Uterus (tissue), 4 donors: ENCODE results near the gene SUSD3. TPM values are rescaled to one million over a fixed set of nuclear protein-coding genes. Genes with fewer than 3 reads are reported as not detected.

ENCODE experiments used
- DNase-seq, 2 donors: peaks; one replicate each; pipeline ENCODE4 v3.0.0-alpha.2; 2019 to 2020
- H3K27ac ChIP-seq, 2 donors: fragments of 200-600 bp; sonication (generic); 1 replicate in 1 of 2; 2 replicates in 1 of 2; pipeline ENCODE4 v1.5.1; 2016 to 2018
- H3K27me3 ChIP-seq, 2 donors: fragments of 200-600 bp; sonication (generic); one replicate each; pipeline ENCODE4 v1.5.1; 2018 to 2019; ENCODE audit warnings: control low read depth in 1 of 2
- H3K36me3 ChIP-seq, 2 donors: fragments of 200-600 bp; sonication (generic); one replicate each; pipeline ENCODE4 v1.5.1; 2019; ENCODE audit warnings: control low read depth in 1 of 2
- H3K4me1 ChIP-seq, 2 donors: fragments of 200-600 bp; sonication (generic); one replicate each; pipeline ENCODE4 v1.5.1; 2018 to 2019; ENCODE audit warnings: control low read depth in 1 of 2
- H3K4me3 ChIP-seq, 2 donors: fragments of 200-600 bp; sonication (generic); 1 replicate in 1 of 2; 2 replicates in 1 of 2; pipeline ENCODE4 v1.5.1; 2018 to 2019; ENCODE audit warnings: mild to moderate bottlenecking in 1 of 2
- H3K9me3 ChIP-seq, 2 donors: fragments of 200-600 bp; sonication (generic); one replicate each; pipeline ENCODE4 v1.5.1; 2019; ENCODE audit warnings: control low read depth in 1 of 2
- POLR2A ChIP-seq, 2 donors: fragments of 450-650 bp; IDR thresholded peaks; one replicate each; pipeline ENCODE4 v1.6.1; 2016; ENCODE audit warnings: antibody characterized with exemption in 2 of 2, mild to moderate bottlenecking in 1 of 2, moderate library complexity in 1 of 2
- intact Hi-C: fragments of 100-400 bp; cut with DNase I; formaldehyde crosslinking; loops from one replicate; pipeline ENCODE4 v1.15.1; 2023; ENCODE audit warnings: low total_unique reads
- total RNA-seq, 4 donors: library from RNA; depleted of rRNA in 3 of 4; stranded (reverse); fragments of >200 nt in 3 of 4; gene quantifications; one replicate each; pipeline versions ENCODE4 v1.1.0 to v1.2.4, GENCODE V29; 2014 to 2023
- TF ChIP-seq, protein P1 (sequence below), 4 experiments: fragments of 200-600 bp in 2 of 4; fragments of 450-650 bp in 2 of 4; sonication (generic) in 2 of 4; IDR thresholded peaks; one replicate each; pipeline ENCODE4 v1.5.1; 2016 to 2019; ENCODE audit warnings: antibody characterized with exemption in 4 of 4, mild to moderate bottlenecking in 2 of 4, moderate library complexity in 1 of 4
- donor health status: DM: yes; HTN: yes; CAD: no.

SUSD3 gene
- total RNA-seq, 4 donors from 2014 or later: 9.3 to 52.7 (median 14.7) TPM

DNA sequence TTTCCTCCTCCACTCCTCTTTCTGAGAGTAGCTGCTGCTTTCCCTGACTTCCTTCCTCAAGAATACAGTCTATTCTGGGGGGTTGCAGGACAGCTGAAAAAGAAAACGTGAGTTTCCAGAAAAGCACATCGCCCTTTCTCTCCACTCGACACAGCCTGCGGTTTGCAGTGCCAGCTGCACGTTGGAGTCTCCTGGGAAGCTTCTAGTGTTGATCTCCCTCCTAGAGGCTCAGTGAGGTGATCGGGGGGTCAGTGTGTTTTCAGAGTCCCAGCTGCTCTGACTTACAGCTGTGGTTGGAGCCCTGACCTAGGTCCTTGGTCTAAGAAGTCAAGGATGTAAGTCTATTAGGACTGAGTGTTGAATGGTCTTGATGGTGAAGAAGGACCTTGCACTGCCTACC lies 25.0 kb upstream of the SUSD3 start:
- no peak overlapping the region for H3K27ac ChIP-seq
- TF ChIP-seq, protein P1, sequence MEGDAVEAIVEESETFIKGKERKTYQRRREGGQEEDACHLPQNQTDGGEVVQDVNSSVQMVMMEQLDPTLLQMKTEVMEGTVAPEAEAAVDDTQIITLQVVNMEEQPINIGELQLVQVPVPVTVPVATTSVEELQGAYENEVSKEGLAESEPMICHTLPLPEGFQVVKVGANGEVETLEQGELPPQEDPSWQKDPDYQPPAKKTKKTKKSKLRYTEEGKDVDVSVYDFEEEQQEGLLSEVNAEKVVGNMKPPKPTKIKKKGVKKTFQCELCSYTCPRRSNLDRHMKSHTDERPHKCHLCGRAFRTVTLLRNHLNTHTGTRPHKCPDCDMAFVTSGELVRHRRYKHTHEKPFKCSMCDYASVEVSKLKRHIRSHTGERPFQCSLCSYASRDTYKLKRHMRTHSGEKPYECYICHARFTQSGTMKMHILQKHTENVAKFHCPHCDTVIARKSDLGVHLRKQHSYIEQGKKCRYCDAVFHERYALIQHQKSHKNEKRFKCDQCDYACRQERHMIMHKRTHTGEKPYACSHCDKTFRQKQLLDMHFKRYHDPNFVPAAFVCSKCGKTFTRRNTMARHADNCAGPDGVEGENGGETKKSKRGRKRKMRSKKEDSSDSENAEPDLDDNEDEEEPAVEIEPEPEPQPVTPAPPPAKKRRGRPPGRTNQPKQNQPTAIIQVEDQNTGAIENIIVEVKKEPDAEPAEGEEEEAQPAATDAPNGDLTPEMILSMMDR (IDR thresholded peaks at IDR 0.05): no peak
- no peak for TF ChIP-seq POLR2A (IDR thresholded peaks at IDR 0.05)

GRCh38 chr9:93035106-93035660 lies 23.3 kb upstream of the SUSD3 start:
- Histone ChIP-seq H3K27me3 (no peaks in the 10 kb centered on the region), H3K4me1 (no peaks in the 10 kb centered on the region), H3K4me3 (no peak overlapping the region), H3K36me3 (no peaks in the 10 kb centered on the region), H3K9me3 (no peaks in the 10 kb centered on the region), H3K27ac (no peak overlapping the region)
- intact Hi-C loops: no loop called here
- DNase-seq: no peak
- no peak for TF ChIP-seq POLR2A (IDR thresholded peaks at IDR 0.05)
- TF ChIP-seq, protein P1 (IDR thresholded peaks at IDR 0.05): no peak

More for the DNA sequence above, 25.0 kb upstream of the SUSD3 start:
- Histone ChIP-seq H3K4me1 (no peaks in the 10 kb centered on the region), H3K36me3 (no peaks in the 10 kb centered on the region), H3K4me3 (no peak overlapping the region), H3K27me3 (no peaks in the 10 kb centered on the region), H3K9me3 (no peaks in the 10 kb centered on the region)
- intact Hi-C loops: no loop called here
- DNase-seq: no peak

DNA sequence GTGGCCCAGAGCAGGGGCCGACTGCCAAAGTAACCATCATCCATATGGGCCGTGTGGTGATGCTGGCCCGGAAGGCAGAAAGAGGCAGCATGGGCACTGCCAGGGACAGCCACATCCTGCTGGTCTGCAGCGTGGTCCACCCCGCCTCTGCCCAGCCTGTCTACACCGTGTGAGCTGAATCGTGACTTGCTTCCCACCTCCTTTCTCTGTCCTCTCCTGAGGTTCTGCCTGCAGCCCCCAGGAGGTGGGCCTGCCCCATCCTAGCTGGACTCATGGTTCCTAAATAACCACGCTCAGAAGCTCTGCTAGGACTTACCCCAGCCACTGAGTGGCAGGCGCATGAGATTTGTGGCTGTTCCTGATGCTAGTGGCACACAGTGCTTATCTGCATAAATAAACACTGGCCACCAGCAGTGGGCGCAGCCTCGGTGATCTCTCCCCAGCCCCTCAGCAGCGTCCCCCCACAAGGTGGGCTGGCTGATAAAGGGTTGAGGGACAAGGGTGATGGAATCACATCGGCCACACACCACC lies 22.6 kb upstream of the SUSD3 start:
- no peaks in the 10 kb centered on the region for H3K9me3 ChIP-seq
- intact Hi-C loops: no loop called here
- H3K27me3 ChIP-seq: no peaks in the 10 kb centered on the region
- no peak overlapping the region for H3K4me3 ChIP-seq
- H3K36me3 ChIP-seq: no peaks in the 10 kb centered on the region
- no peak for DNase-seq
- H3K27ac ChIP-seq: no peak overlapping the region
- TF ChIP-seq, protein P1 (IDR thresholded peaks at IDR 0.05): no peak
- no peak for TF ChIP-seq POLR2A (IDR thresholded peaks at IDR 0.05)
- no peaks in the 10 kb centered on the region for H3K4me1 ChIP-seq

- H3K27ac ChIP-seq: no peak overlapping the region
- TF ChIP-seq, protein P1 (IDR thresholded peaks at IDR 0.05): no peak
- no peak for TF ChIP-seq POLR2A (IDR thresholded peaks at IDR 0.05)
- no peaks in the 10 kb centered on the region for H3K9me3 ChIP-seq
- H3K4me3 ChIP-seq: no peak overlapping the region
- H3K36me3 ChIP-seq: no peaks in the 10 kb centered on the region
- intact Hi-C loops: no loop called here
- DNase-seq: no peak
- H3K4me1 ChIP-seq: no peaks in the 10 kb centered on the region
- no peaks in the 10 kb centered on the region for H3K27me3 ChIP-seq
These were observed 21.5 kb upstream of the SUSD3 start for GRCh38 chr9:93036887-93037475.

DNA sequence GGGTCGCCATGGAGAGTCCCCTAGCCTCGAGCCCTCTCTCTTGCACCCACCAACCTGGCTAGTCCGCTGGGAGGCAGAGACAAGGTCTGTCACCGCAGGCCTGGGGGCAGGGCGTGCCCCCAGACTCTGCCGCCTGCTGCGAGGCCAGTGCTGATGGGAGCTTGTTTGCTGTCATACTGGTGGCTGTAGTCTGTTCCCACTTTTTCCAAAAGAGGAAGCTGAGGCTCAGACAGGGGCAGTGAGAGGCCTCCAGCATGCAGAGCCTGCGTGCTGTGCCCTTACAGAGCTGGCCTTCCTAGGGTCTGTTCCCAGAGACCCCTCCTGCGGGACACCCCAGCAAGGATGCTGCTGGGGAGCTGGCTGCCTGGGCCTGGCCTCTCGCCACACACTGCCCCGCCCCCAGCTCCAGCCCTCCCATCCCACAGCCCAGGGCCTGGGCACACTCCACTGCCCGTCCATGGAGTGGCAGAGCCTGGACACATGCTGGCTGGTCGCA lies 21.0 kb upstream of the SUSD3 start:
- intact Hi-C loops: no loop called here
- DNase-seq: no peak
- H3K27ac ChIP-seq: no peak overlapping the region
- H3K36me3 ChIP-seq: no peaks in the 10 kb centered on the region
- TF ChIP-seq POLR2A (IDR thresholded peaks at IDR 0.05): no peak
- TF ChIP-seq, protein P1 (IDR thresholded peaks at IDR 0.05): no peak
- H3K27me3 ChIP-seq: no peaks in the 10 kb centered on the region
- no peaks in the 10 kb centered on the region for H3K9me3 ChIP-seq
- no peak overlapping the region for H3K4me3 ChIP-seq
- H3K4me1 ChIP-seq: no peaks in the 10 kb centered on the region
